Measurements from ENCODE around the gene MAGI1. TPM values are rescaled to one million over a fixed set of nuclear protein-coding genes. Genes with fewer than 3 reads are reported as not detected.

Gene MAGI1
- polyA plus RNA-seq, 1 of the 3 experiments (the other 2 are of a cell fraction), result 10.3 TPM

DNA sequence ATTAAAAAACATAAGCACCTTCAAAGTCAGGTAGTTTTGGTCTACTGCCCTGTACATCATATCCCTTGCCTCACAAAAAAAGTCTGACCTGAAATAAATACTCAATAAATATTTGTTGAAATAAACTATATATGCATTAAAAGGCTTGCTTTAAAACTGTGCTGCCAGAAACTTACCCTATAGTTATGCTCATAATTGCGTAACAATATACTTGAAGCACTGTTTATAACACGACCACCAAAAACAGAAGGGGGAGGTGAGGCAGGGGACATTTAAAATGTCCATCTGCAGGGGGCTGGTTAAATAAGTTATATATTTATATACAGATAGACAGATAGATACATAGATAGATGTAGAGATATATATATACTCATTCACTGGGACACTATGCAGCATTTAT, 549.5 kb downstream of the MAGI1 start (continued):
- TF ChIP-seq TEAD4 (IDR thresholded peaks at IDR 0.05; ENCODE audit: borderline replicate concordance, insufficient read depth), result no peak

DNA sequence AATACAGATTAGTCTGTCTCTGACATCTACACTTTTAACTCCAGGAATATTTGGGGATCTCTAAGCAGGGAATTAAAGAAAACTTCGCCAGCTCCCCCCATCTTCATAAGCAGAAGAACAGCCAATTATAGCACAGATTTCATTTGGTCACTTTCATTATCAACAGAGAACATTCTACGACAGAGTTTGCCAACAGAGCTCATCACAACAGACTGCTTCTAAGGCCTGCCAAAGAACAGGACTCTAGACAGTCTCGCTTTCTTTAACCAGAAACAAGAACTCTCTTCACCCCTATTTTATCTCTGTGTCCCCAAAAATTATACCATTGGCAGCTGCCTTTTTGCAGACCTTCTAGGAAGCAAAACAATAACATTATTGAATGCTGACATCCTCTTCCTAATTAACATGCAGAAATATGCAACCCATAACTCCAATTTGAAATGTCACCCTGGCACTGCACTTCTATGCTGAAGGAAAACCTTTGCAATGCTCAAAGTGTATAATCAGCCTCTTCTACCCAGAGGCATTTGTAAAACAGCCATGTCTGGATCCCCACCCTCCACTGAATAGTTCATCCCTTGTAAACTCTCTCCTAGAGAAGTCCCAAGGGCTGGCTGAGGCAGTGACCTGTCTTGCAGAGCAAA, 552.8 kb downstream of the MAGI1 start:
- Histone ChIP-seq H4K20me1 (ENCODE audit: insufficient read depth) (no peaks in the 10 kb centered on the region), H3K9me3 (no peaks in the 10 kb centered on the region), H3K9me2 (no peaks in the 10 kb centered on the region), H3F3A (replicated peaks; ENCODE audit: insufficient read depth) (no peaks in the 10 kb centered on the region), H3K79me2 (ENCODE audit: insufficient read depth) (peaks cover 14% of the 10 kb centered on the region; the same call in 1 of the 2 replicates), H3K4me2 (no peak overlapping the region), H2AFZ (ENCODE audit: low read depth) (no peak overlapping the region), H3K4me3 (ENCODE audit: low read depth in 2 of 2, low read length in 1 of 2) (no peak overlapping the region), H3K9ac (no peak overlapping the region), H3K36me3 (replicated peaks in 1 of 2; ENCODE audit: control insufficient read depth in 1 of 2, insufficient read depth in 2 of 2, low read length in 1 of 2) (no peaks in the 10 kb centered on the region), H3K27ac (ENCODE audit: low read depth in 2 of 2, low read length in 1 of 2) (no peak overlapping the region), H3K4me1 (ENCODE audit: control insufficient read depth in 1 of 2, insufficient read depth in 2 of 2, low read depth in 1 of 2, low read length in 1 of 2) (peaks cover 0 to 29% of the 10 kb centered on the region in 2 experiments; a peak in 2 of 4 replicates), H3K27me3 (ENCODE audit: insufficient read depth) (no peaks in the 10 kb centered on the region)
- POLR2A ChIA-PET, result no interaction called here
- DNase-seq, result no peak
- CTCF ChIA-PET, result interaction anchor here (1.0 to 1.1 kb wide), 3 partner anchors 46 to 953 kb away, joined by 3 to 5 read pairs (median 3); no protein-coding TSS in a partner anchor
- 88% methylated on average over 3 of the region's 3 CpGs for WGBS (ENCODE audit: low lambda C conversion rate)
- TF ChIP-seq, protein P1, sequence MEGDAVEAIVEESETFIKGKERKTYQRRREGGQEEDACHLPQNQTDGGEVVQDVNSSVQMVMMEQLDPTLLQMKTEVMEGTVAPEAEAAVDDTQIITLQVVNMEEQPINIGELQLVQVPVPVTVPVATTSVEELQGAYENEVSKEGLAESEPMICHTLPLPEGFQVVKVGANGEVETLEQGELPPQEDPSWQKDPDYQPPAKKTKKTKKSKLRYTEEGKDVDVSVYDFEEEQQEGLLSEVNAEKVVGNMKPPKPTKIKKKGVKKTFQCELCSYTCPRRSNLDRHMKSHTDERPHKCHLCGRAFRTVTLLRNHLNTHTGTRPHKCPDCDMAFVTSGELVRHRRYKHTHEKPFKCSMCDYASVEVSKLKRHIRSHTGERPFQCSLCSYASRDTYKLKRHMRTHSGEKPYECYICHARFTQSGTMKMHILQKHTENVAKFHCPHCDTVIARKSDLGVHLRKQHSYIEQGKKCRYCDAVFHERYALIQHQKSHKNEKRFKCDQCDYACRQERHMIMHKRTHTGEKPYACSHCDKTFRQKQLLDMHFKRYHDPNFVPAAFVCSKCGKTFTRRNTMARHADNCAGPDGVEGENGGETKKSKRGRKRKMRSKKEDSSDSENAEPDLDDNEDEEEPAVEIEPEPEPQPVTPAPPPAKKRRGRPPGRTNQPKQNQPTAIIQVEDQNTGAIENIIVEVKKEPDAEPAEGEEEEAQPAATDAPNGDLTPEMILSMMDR (IDR thresholded peaks at IDR 0.05), result no peak
- TF ChIP-seq, protein P2, sequence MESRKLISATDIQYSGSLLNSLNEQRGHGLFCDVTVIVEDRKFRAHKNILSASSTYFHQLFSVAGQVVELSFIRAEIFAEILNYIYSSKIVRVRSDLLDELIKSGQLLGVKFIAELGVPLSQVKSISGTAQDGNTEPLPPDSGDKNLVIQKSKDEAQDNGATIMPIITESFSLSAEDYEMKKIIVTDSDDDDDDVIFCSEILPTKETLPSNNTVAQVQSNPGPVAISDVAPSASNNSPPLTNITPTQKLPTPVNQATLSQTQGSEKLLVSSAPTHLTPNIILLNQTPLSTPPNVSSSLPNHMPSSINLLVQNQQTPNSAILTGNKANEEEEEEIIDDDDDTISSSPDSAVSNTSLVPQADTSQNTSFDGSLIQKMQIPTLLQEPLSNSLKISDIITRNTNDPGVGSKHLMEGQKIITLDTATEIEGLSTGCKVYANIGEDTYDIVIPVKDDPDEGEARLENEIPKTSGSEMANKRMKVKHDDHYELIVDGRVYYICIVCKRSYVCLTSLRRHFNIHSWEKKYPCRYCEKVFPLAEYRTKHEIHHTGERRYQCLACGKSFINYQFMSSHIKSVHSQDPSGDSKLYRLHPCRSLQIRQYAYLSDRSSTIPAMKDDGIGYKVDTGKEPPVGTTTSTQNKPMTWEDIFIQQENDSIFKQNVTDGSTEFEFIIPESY (IDR thresholded peaks at IDR 0.05; ENCODE audit: borderline replicate concordance, low read depth), result no peak
- TF ChIP-seq TCF12 (IDR thresholded peaks at IDR 0.05), result no peak
- TF ChIP-seq GABPA (IDR thresholded peaks at IDR 0.05; ENCODE audit: low read depth), result no peak
- TF ChIP-seq TEAD4 (IDR thresholded peaks at IDR 0.05; ENCODE audit: borderline replicate concordance, insufficient read depth), result no peak
- TF ChIP-seq RXRA (IDR thresholded peaks at IDR 0.05; ENCODE audit: borderline replicate concordance, low read depth), result no peak
- no peak for TF ChIP-seq TAF1 (IDR thresholded peaks at IDR 0.05; ENCODE audit: borderline replicate concordance, low read depth, low read length)
- TF ChIP-seq, protein P3, sequence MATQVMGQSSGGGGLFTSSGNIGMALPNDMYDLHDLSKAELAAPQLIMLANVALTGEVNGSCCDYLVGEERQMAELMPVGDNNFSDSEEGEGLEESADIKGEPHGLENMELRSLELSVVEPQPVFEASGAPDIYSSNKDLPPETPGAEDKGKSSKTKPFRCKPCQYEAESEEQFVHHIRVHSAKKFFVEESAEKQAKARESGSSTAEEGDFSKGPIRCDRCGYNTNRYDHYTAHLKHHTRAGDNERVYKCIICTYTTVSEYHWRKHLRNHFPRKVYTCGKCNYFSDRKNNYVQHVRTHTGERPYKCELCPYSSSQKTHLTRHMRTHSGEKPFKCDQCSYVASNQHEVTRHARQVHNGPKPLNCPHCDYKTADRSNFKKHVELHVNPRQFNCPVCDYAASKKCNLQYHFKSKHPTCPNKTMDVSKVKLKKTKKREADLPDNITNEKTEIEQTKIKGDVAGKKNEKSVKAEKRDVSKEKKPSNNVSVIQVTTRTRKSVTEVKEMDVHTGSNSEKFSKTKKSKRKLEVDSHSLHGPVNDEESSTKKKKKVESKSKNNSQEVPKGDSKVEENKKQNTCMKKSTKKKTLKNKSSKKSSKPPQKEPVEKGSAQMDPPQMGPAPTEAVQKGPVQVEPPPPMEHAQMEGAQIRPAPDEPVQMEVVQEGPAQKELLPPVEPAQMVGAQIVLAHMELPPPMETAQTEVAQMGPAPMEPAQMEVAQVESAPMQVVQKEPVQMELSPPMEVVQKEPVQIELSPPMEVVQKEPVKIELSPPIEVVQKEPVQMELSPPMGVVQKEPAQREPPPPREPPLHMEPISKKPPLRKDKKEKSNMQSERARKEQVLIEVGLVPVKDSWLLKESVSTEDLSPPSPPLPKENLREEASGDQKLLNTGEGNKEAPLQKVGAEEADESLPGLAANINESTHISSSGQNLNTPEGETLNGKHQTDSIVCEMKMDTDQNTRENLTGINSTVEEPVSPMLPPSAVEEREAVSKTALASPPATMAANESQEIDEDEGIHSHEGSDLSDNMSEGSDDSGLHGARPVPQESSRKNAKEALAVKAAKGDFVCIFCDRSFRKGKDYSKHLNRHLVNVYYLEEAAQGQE (IDR thresholded peaks at IDR 0.05; ENCODE audit: low read depth, low read length), result no peak
- TF ChIP-seq, protein P4, sequence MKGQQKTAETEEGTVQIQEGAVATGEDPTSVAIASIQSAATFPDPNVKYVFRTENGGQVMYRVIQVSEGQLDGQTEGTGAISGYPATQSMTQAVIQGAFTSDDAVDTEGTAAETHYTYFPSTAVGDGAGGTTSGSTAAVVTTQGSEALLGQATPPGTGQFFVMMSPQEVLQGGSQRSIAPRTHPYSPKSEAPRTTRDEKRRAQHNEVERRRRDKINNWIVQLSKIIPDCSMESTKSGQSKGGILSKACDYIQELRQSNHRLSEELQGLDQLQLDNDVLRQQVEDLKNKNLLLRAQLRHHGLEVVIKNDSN (IDR thresholded peaks at IDR 0.05; ENCODE audit: borderline replicate concordance, low read depth), result no peak
- no peak for TF ChIP-seq RAD21 (IDR thresholded peaks at IDR 0.05; ENCODE audit: low read length)
- TF ChIP-seq NRF1 (IDR thresholded peaks at IDR 0.05; ENCODE audit: low read depth, low read length), result no peak
- TF ChIP-seq FOXJ3 (CRISPR knock-in tag; IDR thresholded peaks at IDR 0.05), result no peak
- TF ChIP-seq FOXM1 (IDR thresholded peaks at IDR 0.05; ENCODE audit: low read depth), result no peak
- TF ChIP-seq, protein P5, sequence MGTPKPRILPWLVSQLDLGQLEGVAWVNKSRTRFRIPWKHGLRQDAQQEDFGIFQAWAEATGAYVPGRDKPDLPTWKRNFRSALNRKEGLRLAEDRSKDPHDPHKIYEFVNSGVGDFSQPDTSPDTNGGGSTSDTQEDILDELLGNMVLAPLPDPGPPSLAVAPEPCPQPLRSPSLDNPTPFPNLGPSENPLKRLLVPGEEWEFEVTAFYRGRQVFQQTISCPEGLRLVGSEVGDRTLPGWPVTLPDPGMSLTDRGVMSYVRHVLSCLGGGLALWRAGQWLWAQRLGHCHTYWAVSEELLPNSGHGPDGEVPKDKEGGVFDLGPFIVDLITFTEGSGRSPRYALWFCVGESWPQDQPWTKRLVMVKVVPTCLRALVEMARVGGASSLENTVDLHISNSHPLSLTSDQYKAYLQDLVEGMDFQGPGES (IDR thresholded peaks at IDR 0.05; ENCODE audit: low read depth, low read length), result no peak
- no peak for TF ChIP-seq YY1 (IDR thresholded peaks at IDR 0.05; ENCODE audit: low read depth)

Data from SK-N-SH (cell line).